Transverse colon (tissue), 3 donors: ENCODE data around the gene MGAT3.

Experiments used
- EP300 ChIP-seq: sonication (generic); formaldehyde crosslinking; IDR thresholded peaks from one replicate; pipeline ENCODE4 v1.6.1; 2017; ENCODE audit warnings: antibody characterized with exemption, low read depth
- POLR2A ChIP-seq: fragments of 450-650 bp; IDR thresholded peaks from one replicate; pipeline ENCODE4 v1.6.1; 2016; ENCODE audit warnings: antibody characterized with exemption, mild to moderate bottlenecking, moderate library complexity
- POLR2AphosphoS5 ChIP-seq, 3 donors: sonication (generic); formaldehyde crosslinking; IDR thresholded peaks; one replicate each; pipeline ENCODE4 v1.6.1; 2016; ENCODE audit warnings: antibody characterized with exemption in 3 of 3

DNA sequence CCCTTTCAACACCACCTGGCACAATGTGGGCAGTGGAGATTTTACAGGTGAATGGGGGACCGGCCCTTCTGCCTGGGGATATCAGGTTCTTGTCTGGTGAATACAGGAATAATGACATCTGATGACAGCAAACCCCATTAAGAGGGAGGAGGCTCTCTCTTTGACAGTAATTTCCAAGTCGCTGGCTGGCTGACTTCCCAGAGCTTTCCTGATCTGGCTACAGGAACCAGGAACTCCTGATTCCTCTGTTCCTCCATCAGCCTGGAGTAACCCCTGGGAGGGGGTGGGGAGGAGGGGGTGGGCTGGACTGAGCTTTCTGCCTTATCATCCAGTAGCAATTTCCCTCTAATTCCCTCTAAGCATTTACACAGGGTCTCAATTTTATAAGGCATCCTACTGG lies 41.6 kb downstream of the MGAT3 start:
- TF ChIP-seq POLR2AphosphoS5 (IDR thresholded peaks at IDR 0.05), result no peak
- no peak for TF ChIP-seq EP300
- no peak for TF ChIP-seq POLR2A
